H1 (cell line): Measurements from ENCODE around the gene FHL2. TPM values are rescaled to one million over a fixed set of nuclear protein-coding genes. Genes with fewer than 3 reads are reported as not detected.

Source experiments
- BACH1 ChIP-seq: IDR thresholded peaks from 2 replicates; pipeline ENCODE4 v1.6.1; 2012; ENCODE audit warnings: low read length, improper control_type of control experiment
- BRCA1 ChIP-seq: IDR thresholded peaks from 2 replicates; pipeline ENCODE4 v1.6.1; 2012; ENCODE audit warnings: low read depth, low read length, improper control_type of control experiment
- CHD7 ChIP-seq: fragments of 300-600 bp; sonication (generic); IDR thresholded peaks from 2 replicates; pipeline ENCODE4 v1.7.1; 2012; ENCODE audit warnings: low read length, moderate library complexity, mild to moderate bottlenecking, inconsistent platforms; ENCODE audit not compliant: insufficient replicate concordance
- KDM5A ChIP-seq: fragments of 200-600 bp; IDR thresholded peaks from 2 replicates; pipeline ENCODE4 v1.7.1; 2012; ENCODE audit warnings: mild to moderate bottlenecking, low read length, inconsistent platforms, mixed read lengths
- TBP ChIP-seq: IDR thresholded peaks from 2 replicates; pipeline ENCODE4 v1.6.1; 2011; ENCODE audit warnings: low read depth, low read length, improper control_type of control experiment
- TCF12 ChIP-seq: IDR thresholded peaks from 2 replicates; pipeline ENCODE4 v1.6.1; 2011; ENCODE audit warnings: low read depth, mild to moderate bottlenecking, low read length
- TEAD4 ChIP-seq: IDR thresholded peaks from 2 replicates; pipeline ENCODE4 v1.6.1; 2012; ENCODE audit warnings: low read depth, low read length, inconsistent platforms, mixed read lengths
- polyA plus RNA-seq, 7 experiments: library from polyadenylated mRNA; depleted of rRNA in 3 of 7; stranded (reverse) in 5 of 7; unstranded in 2 of 7; fragments of >200 nt in 5 of 7; fragments of 200-250 nt in 2 of 7; gene quantifications; 1 replicate in 5 of 7; 2 replicates in 1 of 7; 4 replicates in 1 of 7; pipeline versions ENCODE4 v1.2.1 to v1.2.3, GENCODE V29; 2011 to 2013; ENCODE audit warnings: missing spikeins in 2 of 7, mixed read lengths in 2 of 7
- total RNA-seq: library from RNA; stranded (reverse); fragmentation: NEBNext Ultra II Directional; extraction: Animal tissue kit (Norgen Biotek cat#: 25700); gene quantifications from 2 replicates; pipeline ENCODE4 v1.2.1, GENCODE V29; 2021

FHL2 gene
- total and polyA plus RNA-seq, 2 of the 8 experiments (the other 6 are each of a cell fraction or from before 2014, with no cell fraction given) = 33.2 to 64.3 TPM

GRCh38 chr2:105446501-105446900 lies 47.6 kb upstream of the FHL2 start (continued):
- TF ChIP-seq TBP (no peak), BACH1 (no peak), KDM5A (no peak), CHD7 (no peak), BRCA1 (no peak), TEAD4 (no peak), TCF12 (no peak)
